ENCODE results near the gene TRUB1. TPM values are rescaled to one million over a fixed set of nuclear protein-coding genes. Genes with fewer than 3 reads are reported as not detected.

Gene TRUB1
- total RNA-seq, 3 donors from 2014 or later: 14.9 to 27.8 (median 18.0) TPM

GRCh38 chr10:114973997-114974396 lies 36.0 kb downstream of the TRUB1 start:
- no peak for DNase-seq (ENCODE audit: low spot score in 2 of 2)
- Histone ChIP-seq H3K9me3 (no peaks in the 10 kb centered on the region), H3K36me3 (no peaks in the 10 kb centered on the region), H3K4me1 (no peaks in the 10 kb centered on the region), H3K4me3 (no peak overlapping the region), H3K27ac (no peak overlapping the region), H3K27me3 (no peaks in the 10 kb centered on the region)
- TF ChIP-seq CTCF (IDR thresholded peaks at IDR 0.05) (no peak), POLR2A (IDR thresholded peaks at IDR 0.05) (no peak), POLR2AphosphoS5 (IDR thresholded peaks at IDR 0.05) (no peak)
- intact Hi-C loops (cut with DNase I; ENCODE audit: low total_unique reads): no loop called here

GRCh38 chr10:114974625-114975024 lies 36.6 kb downstream of the TRUB1 start:
- TF ChIP-seq POLR2A (IDR thresholded peaks at IDR 0.05) (no peak), CTCF (IDR thresholded peaks at IDR 0.05) (no peak), POLR2AphosphoS5 (IDR thresholded peaks at IDR 0.05) (no peak)
- Histone ChIP-seq H3K4me1 (no peaks in the 10 kb centered on the region), H3K36me3 (no peaks in the 10 kb centered on the region), H3K27me3 (no peaks in the 10 kb centered on the region), H3K27ac (no peak overlapping the region), H3K9me3 (no peaks in the 10 kb centered on the region), H3K4me3 (no peak overlapping the region)
- DNase-seq (ENCODE audit: low spot score in 2 of 2): no peak
- intact Hi-C loops (cut with DNase I; ENCODE audit: low total_unique reads): no loop called here

- no peak for DNase-seq (ENCODE audit: low spot score in 2 of 2)
- Histone ChIP-seq H3K4me3 (no peak overlapping the region), H3K36me3 (no peaks in the 10 kb centered on the region), H3K27me3 (no peaks in the 10 kb centered on the region), H3K9me3 (no peaks in the 10 kb centered on the region), H3K27ac (no peak overlapping the region), H3K4me1 (no peaks in the 10 kb centered on the region)
- TF ChIP-seq CTCF (IDR thresholded peaks at IDR 0.05) (no peak), POLR2A (IDR thresholded peaks at IDR 0.05) (no peak), POLR2AphosphoS5 (IDR thresholded peaks at IDR 0.05) (no peak)
- intact Hi-C loops (cut with DNase I; ENCODE audit: low total_unique reads): no loop called here
Measured at GRCh38 chr10:114975091-114975490, 37.1 kb downstream of the TRUB1 start.

- H3K27me3 ChIP-seq: no peaks in the 10 kb centered on the region
- H3K36me3 ChIP-seq: no peaks in the 10 kb centered on the region
- H3K4me3 ChIP-seq: no peak overlapping the region
- H3K27ac ChIP-seq: no peak overlapping the region
- intact Hi-C loops (cut with DNase I; ENCODE audit: low total_unique reads): no loop called here
- peaks cover 15 to 35% of the 10 kb centered on the region in 2 donors for H3K9me3 ChIP-seq
- no peaks in the 10 kb centered on the region for H3K4me1 ChIP-seq
- no peak for TF ChIP-seq POLR2AphosphoS5 (IDR thresholded peaks at IDR 0.05)
- TF ChIP-seq CTCF (IDR thresholded peaks at IDR 0.05): no peak
- TF ChIP-seq POLR2A (IDR thresholded peaks at IDR 0.05): no peak
- no peak for DNase-seq (ENCODE audit: low spot score in 2 of 2)
Measured at GRCh38 chr10:114982989-114983388, 45.0 kb downstream of the TRUB1 start.

- Histone ChIP-seq H3K4me3 (no peak overlapping the region), H3K4me1 (no peaks in the 10 kb centered on the region), H3K36me3 (no peaks in the 10 kb centered on the region), H3K27me3 (no peaks in the 10 kb centered on the region), H3K9me3 (peaks cover 15 to 30% of the 10 kb centered on the region in 2 donors), H3K27ac (no peak overlapping the region)
- intact Hi-C loops (cut with DNase I; ENCODE audit: low total_unique reads): no loop called here
- TF ChIP-seq POLR2AphosphoS5 (IDR thresholded peaks at IDR 0.05) (no peak), CTCF (IDR thresholded peaks at IDR 0.05) (no peak), POLR2A (IDR thresholded peaks at IDR 0.05) (no peak)
- DNase-seq (ENCODE audit: low spot score in 2 of 2): no peak
Measured at GRCh38 chr10:114987995-114988394, 50.0 kb downstream of the TRUB1 start.

Measured in breast epithelium (tissue), 4 donors.